Endothelial cell of hepatic sinusoid (primary cell): ENCODE data around the gene SPDYE4.
"Not testable (repeated sequence)": the region's sequence is repeated elsewhere in the genome, so short reads cannot be mapped to it uniquely, and the experiment has no call there.

Source experiments
- in situ Hi-C: cut with HindIII; loops from 2 replicates; pipeline ENCODE4 v1.10.0; 2017; ENCODE audit warnings: low sequenced_read_pairs

SPDYE4 gene, protein sequence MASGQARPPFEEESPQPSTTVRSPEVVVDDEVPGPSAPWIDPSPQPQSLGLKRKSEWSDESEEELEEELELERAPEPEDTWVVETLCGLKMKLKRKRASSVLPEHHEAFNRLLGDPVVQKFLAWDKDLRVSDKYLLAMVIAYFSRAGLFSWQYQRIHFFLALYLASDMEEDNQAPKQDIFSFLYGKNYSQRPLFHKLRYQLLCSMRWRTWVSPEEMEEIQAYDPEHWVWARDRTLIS

DNA sequence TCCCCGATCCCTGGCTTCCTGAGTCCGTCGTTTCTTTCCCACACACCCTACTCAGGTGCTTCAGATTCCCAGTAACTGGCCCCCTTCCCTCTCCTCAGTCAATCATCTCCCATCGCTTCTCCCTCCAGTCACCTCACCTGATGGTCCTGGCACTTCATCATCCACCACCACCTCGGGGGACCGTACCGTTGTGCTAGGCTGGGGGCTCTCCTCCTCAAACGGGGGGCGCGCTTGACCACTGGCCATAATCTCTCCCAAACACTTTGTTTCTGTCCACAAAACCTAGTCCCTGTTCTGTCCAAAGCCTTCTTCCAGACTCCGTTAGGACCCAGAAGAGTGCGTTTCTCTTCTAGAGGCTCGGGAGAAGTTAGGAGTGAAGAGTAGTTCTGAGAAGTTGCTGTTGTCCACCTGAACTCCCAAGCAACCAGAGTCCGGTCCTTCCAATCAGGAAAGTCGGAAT, at the start of gene SPDYE4:
SPDYE4 (minus strand) TSS at position 410 of the 460 bp plus-strand sequence; CDS start at position 246, 164 bp downstream.
- in situ Hi-C loops = loop anchor here (5.0 to 25.0 kb wide), 2 partner anchors 86 to 179 kb away; no protein-coding TSS in a partner anchor

DNA sequence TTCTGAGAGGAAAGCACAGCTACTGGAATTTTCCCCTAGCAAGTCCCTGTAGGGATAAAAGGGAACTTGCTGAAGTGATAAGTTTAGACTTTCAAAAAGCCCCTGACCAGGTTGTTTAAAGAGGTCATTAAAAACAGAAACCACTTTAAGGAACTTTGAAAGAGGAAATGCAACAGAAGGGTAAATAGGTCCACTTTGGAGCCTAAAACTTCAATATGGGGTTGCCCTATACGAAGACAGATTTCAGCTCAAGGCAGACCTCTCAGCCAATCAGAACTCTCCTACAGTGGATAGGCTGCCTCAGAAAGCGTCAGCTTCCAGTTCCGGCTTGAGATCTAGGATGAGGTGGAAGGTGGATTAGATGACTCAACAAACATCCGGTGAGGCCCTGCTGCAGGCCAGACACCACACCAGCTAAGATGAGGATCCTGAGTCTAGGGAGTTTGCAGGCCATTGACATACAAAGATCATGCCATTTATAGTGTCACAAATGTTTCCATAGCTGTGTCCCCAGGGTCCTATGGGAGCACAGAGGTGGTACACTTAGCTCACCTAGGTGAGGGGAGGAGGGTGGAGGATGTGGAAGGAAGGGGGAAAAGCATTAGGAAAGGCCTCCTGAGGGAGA, 48.7 kb upstream of the SPDYE4 start:
- in situ Hi-C loops = no loop called here

- in situ Hi-C loops = no loop called here
These were observed 48.0 kb upstream of the SPDYE4 start for GRCh38 chr17:8806253-8806925.

DNA sequence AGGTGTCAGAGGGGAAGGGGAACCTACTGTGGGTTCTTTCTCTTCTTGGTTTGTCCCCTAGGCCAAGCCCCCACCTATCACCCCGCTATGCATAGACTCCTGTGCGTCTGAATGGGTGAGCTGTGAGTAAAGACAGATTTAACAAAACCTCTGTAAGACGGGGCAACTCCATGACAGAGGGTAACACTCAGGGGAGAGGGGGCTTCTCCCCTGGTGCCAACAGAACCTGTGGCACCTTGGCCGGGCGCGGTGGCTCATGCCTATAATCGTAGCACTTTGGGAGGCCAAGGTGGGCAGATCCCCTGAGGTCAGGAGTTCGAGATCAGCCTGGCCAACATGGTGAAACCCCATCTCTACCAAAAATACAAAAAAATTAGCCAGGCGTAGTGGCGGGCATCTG, 47.0 kb upstream of the SPDYE4 start:
- in situ Hi-C loops = not testable (repeated sequence)

GRCh38 chr17:8803531-8804420, 45.4 kb upstream of the SPDYE4 start:
- in situ Hi-C loops = no loop called here

- in situ Hi-C loops = no loop called here
These were observed 42.9 kb upstream of the SPDYE4 start for GRCh38 chr17:8801135-8801840.

DNA sequence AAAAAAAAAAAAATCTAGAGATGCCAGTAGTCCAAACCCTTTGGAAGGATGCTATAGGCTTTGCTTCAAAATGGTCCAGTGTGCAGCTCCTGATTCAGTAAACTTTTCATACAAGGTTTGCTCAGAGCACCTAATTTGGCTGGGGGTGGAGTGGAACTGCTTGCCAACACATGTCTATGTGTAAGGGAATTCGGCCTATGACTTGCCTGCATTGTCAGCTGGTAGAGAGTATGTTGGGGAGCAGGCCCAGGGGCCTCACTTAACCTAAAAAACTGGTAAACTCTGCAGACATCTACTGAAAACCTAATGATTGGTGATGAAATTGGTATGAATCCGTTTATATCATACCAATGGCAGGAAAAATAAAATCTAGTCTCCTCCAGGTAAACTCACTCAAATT, 42.3 kb upstream of the SPDYE4 start:
- in situ Hi-C loops = no loop called here

DNA sequence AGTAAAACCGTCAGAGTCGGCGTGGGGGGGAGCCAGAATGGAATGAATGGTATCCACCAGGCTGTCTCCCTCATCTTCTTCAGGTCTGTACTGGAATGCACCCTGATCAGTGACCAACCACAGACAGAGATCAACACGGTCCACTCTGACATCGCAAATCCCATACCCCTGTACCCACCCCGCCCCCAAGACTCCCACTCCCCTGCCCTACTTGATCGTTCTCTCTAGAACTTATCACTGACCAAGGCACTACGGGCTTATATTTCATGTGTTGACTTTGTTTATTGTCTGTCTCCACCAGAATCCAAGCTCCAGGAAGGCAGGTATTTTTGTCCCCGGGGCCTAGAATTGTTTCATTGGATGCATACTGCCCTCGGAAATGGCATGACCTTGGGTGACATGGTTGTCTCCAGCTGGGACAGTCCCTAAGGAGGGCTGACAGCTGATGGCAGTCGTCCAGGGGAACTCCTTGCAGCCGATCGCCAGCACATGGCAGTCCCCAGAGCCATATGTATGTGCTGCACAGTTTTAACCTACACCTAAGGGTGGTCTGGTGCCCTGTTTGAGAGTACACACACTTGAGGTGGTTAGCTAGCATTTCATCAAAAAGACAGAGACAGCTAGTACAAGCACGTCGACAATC, 41.3 kb upstream of the SPDYE4 start:
- in situ Hi-C loops = no loop called here

GRCh38 chr17:8798846-8799569, 40.7 kb upstream of the SPDYE4 start, which contains the start of gene MFSD6L:
Gene MFSD6L, minus strand, starts transcription at chr17:8799365. Its CDS starts 245 bp downstream, at chr17:8799120.
- in situ Hi-C loops = no loop called here

- in situ Hi-C loops = no loop called here
These were observed 40.0 kb upstream of the SPDYE4 start for GRCh38 chr17:8798176-8798845.

- in situ Hi-C loops = no loop called here
These were observed 39.4 kb upstream of the SPDYE4 start for GRCh38 chr17:8797621-8798175.

GRCh38 chr17:8794636-8795035, 36.3 kb upstream of the SPDYE4 start:
- in situ Hi-C loops = no loop called here

GRCh38 chr17:8793649-8794048, 35.3 kb upstream of the SPDYE4 start:
- in situ Hi-C loops = no loop called here

DNA sequence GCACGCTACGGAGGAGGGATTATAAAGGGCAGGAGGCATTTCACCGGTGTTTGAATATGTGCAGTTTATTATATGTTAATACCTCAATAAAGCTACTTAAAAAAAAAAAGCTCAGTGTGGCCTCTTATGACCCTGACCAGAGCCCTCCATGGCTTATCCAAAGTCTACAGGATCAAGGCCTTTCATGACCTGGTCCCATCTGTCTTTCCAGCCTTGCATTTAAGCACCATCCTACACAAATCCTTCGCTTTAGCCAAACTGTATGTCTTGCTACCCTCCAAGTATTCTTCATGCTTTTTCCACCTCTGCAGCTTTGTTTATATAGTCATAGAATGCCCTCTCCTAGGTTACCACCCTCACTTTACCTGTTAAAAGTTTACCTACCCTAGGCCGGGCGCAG, 34.3 kb upstream of the SPDYE4 start:
- in situ Hi-C loops = no loop called here

DNA sequence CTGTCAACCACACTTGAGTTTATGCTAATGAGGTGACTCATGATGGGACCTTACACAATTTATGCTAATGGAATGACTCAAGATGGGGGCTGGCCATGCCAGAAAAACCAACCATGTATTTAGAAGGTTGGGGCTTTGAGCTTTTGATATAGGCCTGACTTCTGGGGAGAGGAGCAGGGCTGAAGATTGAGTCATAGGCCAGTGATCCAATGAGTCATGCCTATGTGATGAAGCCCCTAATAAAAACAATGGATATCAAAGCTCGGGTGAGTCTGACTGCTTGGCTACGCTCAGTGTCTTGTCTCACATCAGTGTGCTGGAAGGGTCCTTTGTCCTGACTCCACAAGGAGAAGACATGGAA, 33.5 kb upstream of the SPDYE4 start:
- in situ Hi-C loops = no loop called here

- in situ Hi-C loops = no loop called here
These were observed 33.0 kb upstream of the SPDYE4 start for GRCh38 chr17:8791248-8791909.

- in situ Hi-C loops = no loop called here
These were observed 31.4 kb upstream of the SPDYE4 start for GRCh38 chr17:8789743-8790142.

DNA sequence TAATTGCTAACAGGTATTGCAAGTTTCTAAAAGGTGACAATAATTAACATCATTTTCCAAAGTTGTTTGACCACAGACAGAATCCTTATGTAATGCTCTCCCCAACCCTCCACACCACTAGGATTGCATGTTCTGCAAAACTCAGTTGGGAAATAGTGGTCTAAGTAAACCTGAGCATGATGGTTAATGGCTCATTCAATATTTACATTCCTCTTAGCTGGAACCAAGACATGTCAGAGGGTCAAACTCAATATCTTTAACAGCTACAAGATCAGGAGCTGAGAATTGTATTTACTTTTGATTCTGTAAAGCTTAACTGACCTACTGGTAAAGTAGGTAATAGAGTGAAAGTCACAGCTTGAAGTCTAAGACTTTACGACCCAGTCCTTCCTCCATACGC, 30.7 kb upstream of the SPDYE4 start:
- in situ Hi-C loops = no loop called here
